Measurements from ENCODE around the gene ZNF579. TPM values are rescaled to one million over a fixed set of nuclear protein-coding genes. Genes with fewer than 3 reads are reported as not detected.
A peak's percentile ranks its signal among the peaks of the same experiment; 100 is the strongest.
"Not testable (repeated sequence)": the region's sequence is repeated elsewhere in the genome, so short reads cannot be mapped to it uniquely, and the experiment has no call there.

Gene ZNF579
- total RNA-seq, 1 donor = 6.9 TPM

DNA sequence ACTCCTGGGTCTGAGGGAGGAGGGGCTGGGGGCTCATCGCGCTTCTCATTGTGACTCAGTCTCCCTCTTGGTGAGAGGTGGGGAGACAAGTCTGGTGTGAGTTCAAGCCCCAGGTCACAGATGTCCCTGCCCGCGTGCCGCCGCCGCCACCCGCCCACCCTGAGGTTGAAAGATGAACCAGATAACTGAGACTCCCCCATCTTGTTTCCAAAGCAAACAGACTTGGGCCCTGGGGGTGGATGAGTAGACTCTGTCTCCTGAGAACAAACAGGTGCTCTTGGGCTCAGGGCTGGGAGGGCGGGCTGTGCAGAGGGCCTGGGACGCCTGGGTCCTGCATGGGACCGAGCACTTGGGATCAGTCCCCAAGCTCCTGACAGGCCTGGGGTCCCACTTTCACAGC lies 44.3 kb downstream of the ZNF579 start:
- no peak for TF ChIP-seq CTCF (IDR thresholded peaks at IDR 0.05; ENCODE audit: extremely low read depth, low read depth, low read length)
- no peaks in the 10 kb centered on the region for H3K79me2 ChIP-seq (ENCODE audit: insufficient read depth, low read length)
- no peak overlapping the region for H3K27ac ChIP-seq (ENCODE audit: low read depth, low read length)
- H3K4me3 ChIP-seq (ENCODE audit: insufficient read depth, low read length) = no peak overlapping the region
- H4K20me1 ChIP-seq (ENCODE audit: insufficient read depth, low read length) = no peaks in the 10 kb centered on the region
- H3K9me3 ChIP-seq (ENCODE audit: low read depth, low read length) = no peaks in the 10 kb centered on the region
- no peak overlapping the region for H3K4me2 ChIP-seq (ENCODE audit: insufficient read depth, low read length)
- peak; percentile 65 for DNase-seq (ENCODE audit: insufficient read length, low spot score, missing footprints)
- no peaks in the 10 kb centered on the region for H3K4me1 ChIP-seq (ENCODE audit: insufficient read depth, low read length)
- no peak overlapping the region for H2AFZ ChIP-seq (ENCODE audit: low read length)
- no peaks in the 10 kb centered on the region for H3K36me3 ChIP-seq (ENCODE audit: insufficient read depth, low read length)
- no peaks in the 10 kb centered on the region for H3K27me3 ChIP-seq (ENCODE audit: insufficient read depth, low read length)

DNA sequence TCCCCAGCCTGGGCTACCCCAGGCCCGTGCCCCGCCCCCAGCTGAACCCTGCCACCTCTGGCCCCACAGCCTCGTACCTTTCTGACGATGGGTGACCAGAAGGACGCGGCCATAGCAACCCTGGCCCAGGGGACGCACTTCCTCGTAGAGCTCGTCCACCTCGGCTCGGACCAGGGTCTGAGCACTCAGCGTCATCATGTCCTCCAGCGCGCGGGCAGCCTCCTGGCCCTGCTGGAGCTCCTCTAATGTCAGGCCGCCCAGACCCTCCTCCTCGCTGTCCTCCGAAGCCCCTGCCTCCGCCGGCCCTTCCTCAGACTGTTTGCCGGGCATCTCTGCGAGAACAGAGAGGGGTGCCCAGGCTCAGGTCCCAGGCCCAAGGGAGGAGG lies 44.7 kb downstream of the ZNF579 start:
- Histone ChIP-seq H3K4me1 (ENCODE audit: insufficient read depth, low read length) (no peaks in the 10 kb centered on the region), H3K27ac (ENCODE audit: low read depth, low read length) (no peak overlapping the region), H3K4me3 (ENCODE audit: insufficient read depth, low read length) (no peak overlapping the region), H3K79me2 (ENCODE audit: insufficient read depth, low read length) (no peaks in the 10 kb centered on the region), H3K27me3 (ENCODE audit: insufficient read depth, low read length) (no peaks in the 10 kb centered on the region), H3K36me3 (ENCODE audit: insufficient read depth, low read length) (no peaks in the 10 kb centered on the region), H3K4me2 (ENCODE audit: insufficient read depth, low read length) (no peak overlapping the region), H2AFZ (ENCODE audit: low read length) (no peak overlapping the region), H4K20me1 (ENCODE audit: insufficient read depth, low read length) (no peaks in the 10 kb centered on the region), H3K9me3 (ENCODE audit: low read depth, low read length) (no peaks in the 10 kb centered on the region)
- TF ChIP-seq CTCF (IDR thresholded peaks at IDR 0.05; ENCODE audit: extremely low read depth, low read depth, low read length) = no peak
- DNase-seq (ENCODE audit: insufficient read length, low spot score, missing footprints) = peak; percentile 56

DNA sequence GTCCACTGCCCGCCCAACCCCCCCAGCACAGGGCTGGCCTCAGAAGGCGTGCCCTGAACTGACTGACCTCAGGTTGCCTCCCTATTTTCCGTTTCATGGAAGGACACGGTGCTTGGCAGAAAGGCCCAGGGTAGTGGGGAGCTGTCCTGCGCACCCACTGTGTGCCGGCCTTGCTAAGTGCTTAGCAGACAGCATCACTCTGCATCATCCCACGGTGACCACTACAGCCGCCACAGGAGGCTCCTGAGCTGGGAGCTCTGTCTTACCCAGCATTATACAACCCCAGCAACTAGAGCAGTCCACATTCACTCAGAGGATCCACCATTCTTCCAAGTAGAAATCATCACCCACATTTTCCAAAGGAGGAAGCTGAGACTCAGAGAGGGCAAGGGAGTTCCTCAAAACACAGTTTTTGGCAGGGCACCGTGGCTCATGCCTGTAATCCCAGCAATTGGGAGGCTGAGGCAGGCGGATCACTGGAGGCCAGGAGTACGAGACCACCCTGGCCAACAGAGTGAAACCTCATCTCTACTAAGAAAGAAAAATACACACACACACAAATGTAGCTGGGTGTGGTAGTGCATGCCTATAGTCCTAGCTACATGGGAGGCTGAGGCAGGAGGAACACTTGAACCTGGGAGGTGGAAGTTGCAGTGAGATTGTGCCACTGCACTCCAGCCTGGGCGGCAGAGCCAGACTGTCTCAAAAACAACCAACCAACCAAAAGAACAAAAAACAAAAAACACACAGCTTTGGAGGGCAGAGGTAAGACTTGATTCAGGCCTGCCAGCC lies 45.3 kb downstream of the ZNF579 start:
- H3K4me1 ChIP-seq (ENCODE audit: insufficient read depth, low read length) = no peaks in the 10 kb centered on the region
- H3K4me3 ChIP-seq (ENCODE audit: insufficient read depth, low read length) = no peak overlapping the region
- no peak overlapping the region for H2AFZ ChIP-seq (ENCODE audit: low read length)
- no peaks in the 10 kb centered on the region for H3K79me2 ChIP-seq (ENCODE audit: insufficient read depth, low read length)
- no peak overlapping the region for H3K27ac ChIP-seq (ENCODE audit: low read depth, low read length)
- H4K20me1 ChIP-seq (ENCODE audit: insufficient read depth, low read length) = no peaks in the 10 kb centered on the region
- TF ChIP-seq CTCF (IDR thresholded peaks at IDR 0.05; ENCODE audit: extremely low read depth, low read depth, low read length) = no peak
- no peak overlapping the region for H3K4me2 ChIP-seq (ENCODE audit: insufficient read depth, low read length)
- peak; percentile 75 for DNase-seq (ENCODE audit: insufficient read length, low spot score, missing footprints)
- no peaks in the 10 kb centered on the region for H3K9me3 ChIP-seq (ENCODE audit: low read depth, low read length)
- no peaks in the 10 kb centered on the region for H3K27me3 ChIP-seq (ENCODE audit: insufficient read depth, low read length)
- H3K36me3 ChIP-seq (ENCODE audit: insufficient read depth, low read length) = no peaks in the 10 kb centered on the region

GRCh38 chr19:55534280-55534679 lies 46.4 kb downstream of the ZNF579 start:
- not testable (repeated sequence) for H2AFZ ChIP-seq (ENCODE audit: low read length); H3K79me2 ChIP-seq (ENCODE audit: insufficient read depth, low read length); H3K4me2 ChIP-seq (ENCODE audit: insufficient read depth, low read length); H4K20me1 ChIP-seq (ENCODE audit: insufficient read depth, low read length); H3K27ac ChIP-seq (ENCODE audit: low read depth, low read length); H3K9me3 ChIP-seq (ENCODE audit: low read depth, low read length); H3K36me3 ChIP-seq (ENCODE audit: insufficient read depth, low read length); H3K4me1 ChIP-seq (ENCODE audit: insufficient read depth, low read length); H3K27me3 ChIP-seq (ENCODE audit: insufficient read depth, low read length); H3K4me3 ChIP-seq (ENCODE audit: insufficient read depth, low read length)
- peak; percentile 35 for DNase-seq (ENCODE audit: insufficient read length, low spot score, missing footprints)

Data from osteoblast (primary cell).